Stromal cell of bone marrow (primary cell): ENCODE measurements around the gene CRYBA4.

ENCODE experiments used
- DNase-seq: peaks from one replicate; pipeline ENCODE4 v3.0.0-alpha.2; 2012; ENCODE audit warnings: low read depth

Gene CRYBA4

DNA sequence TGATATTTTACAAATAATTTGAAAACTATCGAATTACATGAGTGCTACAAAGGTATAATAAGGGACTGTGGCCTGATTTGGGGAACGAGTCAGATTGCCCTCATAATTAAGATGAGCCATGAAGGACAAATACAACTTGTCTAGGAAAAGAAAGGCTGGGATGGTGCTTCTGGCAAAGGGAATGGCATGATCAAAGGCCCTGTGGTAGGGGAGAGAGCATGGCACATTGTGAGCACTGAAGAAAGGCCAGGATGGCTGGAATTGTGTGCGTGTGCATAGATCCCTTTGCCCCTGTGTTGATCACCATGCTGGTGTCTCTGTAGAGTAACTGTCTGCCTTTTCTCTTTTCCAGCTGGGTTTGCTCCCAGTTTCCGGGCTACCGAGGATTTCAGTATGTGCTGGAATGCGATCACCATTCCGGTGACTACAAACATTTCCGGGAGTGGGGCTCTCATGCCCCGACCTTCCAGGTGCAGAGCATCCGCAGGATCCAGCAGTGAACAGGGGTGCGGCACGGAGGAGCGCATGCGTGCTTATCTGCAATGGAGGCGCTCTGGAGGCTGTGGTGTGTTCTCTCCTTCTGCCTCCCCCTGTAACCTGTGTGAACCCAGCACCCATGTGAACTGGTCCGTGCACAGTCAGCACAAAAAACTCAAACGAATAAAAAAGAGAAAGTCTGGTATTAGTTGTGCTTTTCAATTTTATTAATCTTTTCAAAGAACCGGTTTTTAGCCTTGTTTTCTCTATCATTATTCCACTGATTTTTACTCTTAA, 8.4 kb downstream of the CRYBA4 start:
- DNase-seq, result no peak

DNA sequence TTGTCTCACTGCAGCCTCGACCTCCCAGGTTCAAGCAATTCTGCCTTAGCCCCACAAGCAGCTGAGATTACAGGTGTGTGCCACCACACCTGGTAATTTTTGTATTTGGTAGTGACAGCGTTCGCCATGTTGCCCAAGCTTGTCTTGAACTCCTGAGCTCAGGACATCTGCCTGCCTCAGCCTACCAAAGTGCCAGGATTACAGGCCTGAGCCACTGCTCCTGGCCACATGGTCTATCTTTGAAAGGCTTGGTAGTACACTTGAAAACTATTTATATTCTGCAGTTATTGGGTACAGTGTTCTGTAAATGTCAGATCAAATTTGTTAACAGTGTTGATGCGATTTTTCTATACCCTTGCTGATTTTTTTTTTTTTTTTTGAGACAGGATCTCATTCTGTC, 9.5 kb downstream of the CRYBA4 start:
- no peak for DNase-seq

DNA sequence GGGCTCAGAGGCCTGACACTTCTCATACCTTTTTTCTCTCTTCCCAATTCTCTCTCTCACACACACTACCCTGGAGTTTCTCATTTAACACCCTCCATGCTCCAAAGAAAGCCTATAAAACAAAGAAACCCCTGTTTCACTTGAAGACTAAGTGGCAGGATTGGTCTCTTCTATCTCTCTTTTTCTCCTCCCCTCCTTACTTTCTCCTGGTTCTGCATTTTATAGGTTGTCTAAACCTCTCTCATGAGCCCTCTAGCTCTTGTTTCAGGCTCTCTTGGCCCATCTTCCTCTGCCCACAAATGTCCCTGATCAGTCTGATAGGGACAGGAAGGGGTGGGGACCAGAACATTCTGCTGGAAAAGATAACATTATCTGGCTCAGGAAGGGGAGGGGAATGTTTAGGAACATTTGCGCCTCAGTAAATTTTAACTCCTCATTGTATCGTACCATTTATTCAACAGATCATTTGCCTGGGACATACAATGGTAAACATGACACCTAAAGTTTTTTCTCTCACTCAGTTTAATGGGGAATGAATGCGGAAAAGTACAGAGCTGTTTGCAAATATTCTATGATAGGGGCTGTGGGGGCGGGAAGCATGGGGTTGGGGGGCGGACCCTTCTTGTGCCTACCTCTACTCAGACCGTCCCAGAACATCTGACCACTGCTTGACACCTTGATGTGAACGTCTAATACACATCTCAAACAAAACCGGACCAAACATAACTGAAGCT, 10.8 kb downstream of the CRYBA4 start:
- no peak for DNase-seq

DNA sequence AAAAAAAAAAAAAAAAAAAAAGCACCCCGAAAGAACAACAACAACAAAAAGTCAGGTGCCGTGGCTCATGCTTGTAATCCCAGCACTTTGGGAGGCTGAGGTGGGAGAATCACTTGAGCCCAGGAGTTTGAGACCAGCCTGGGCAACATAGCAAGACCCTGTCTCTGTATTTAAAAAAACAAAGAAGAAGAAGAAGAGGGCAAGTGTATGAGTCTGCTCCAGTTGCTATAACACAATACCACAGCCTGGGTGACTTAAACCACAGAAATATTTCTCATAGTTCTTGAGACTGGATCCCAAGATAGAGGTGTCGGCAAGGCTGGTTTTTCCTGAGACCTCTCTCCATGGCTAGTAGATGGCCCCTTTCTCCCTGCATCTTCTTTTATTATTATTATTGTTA, 12.4 kb downstream of the CRYBA4 start:
- no peak for DNase-seq

GRCh38 chr22:26635117-26635516, 13.4 kb downstream of the CRYBA4 start:
- no peak for DNase-seq

DNA sequence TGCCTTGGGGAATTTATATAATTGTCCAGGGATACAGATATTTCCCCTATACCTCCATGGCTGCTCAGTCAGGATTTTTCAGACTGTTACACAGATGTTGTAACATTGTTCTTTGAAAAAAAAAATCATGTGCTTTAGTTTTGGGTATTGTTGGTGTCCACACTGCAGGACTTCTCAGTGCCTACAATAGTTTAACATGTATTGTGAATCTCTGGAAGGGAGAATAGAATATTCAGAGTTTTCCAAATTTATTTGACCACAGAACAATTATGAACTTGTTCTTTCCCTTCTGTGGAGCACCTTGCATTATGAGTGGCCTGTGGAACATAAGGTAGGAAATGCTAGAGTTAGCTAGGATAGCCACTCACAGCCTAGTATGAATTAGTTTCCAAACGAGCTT, 14.5 kb downstream of the CRYBA4 start:
- no peak for DNase-seq

GRCh38 chr22:26642465-26643417, 21.0 kb downstream of the CRYBA4 start:
- DNase-seq, result no peak

- DNase-seq, result no peak
Observed at GRCh38 chr22:26643418-26644100, 21.8 kb downstream of the CRYBA4 start.

GRCh38 chr22:26646158-26646557, 24.4 kb downstream of the CRYBA4 start:
- DNase-seq, result no peak

- no peak for DNase-seq
Observed at GRCh38 chr22:26648011-26648497, 26.3 kb downstream of the CRYBA4 start.

DNA sequence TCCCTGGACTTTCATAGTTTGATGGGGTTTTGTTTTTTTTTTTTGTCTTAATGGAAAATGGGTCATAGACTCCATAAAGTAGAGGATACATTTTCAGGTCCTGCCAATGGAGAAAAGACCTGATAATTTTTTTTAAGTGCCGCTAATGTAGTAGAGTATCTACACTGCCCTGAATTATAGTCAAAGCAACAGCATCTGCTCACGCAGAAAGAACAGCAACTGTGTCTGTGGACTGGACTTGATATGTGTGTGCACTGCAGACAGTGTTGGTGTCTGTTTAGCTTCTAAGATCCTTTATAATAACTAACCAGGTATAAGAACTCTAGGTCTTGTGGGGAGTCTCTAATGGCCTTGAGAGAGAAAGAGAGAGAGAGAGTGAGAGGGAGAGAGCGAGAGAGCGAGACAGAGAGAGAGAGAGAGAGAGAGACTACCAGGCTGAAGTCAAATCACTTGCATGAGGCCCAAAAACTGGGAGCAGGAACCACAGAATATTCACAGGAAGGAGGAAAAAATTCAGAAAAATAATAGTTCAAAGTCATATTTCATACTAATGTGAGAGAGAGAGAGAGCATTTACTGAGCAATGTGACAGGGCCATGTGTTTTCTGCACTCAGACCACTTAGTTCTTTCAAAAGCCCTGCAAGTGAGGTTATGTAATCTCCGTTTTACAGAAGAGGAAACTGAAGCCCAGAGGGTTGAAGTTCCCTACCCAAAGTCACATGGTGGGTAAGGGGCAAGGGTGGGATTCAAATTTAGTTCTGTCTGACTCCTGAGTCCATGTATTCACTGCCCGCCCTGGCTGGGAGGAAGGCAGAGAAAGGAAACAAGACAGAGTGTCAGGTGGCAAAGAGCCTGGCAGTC, 27.0 kb downstream of the CRYBA4 start:
- DNase-seq, result no peak

DNA sequence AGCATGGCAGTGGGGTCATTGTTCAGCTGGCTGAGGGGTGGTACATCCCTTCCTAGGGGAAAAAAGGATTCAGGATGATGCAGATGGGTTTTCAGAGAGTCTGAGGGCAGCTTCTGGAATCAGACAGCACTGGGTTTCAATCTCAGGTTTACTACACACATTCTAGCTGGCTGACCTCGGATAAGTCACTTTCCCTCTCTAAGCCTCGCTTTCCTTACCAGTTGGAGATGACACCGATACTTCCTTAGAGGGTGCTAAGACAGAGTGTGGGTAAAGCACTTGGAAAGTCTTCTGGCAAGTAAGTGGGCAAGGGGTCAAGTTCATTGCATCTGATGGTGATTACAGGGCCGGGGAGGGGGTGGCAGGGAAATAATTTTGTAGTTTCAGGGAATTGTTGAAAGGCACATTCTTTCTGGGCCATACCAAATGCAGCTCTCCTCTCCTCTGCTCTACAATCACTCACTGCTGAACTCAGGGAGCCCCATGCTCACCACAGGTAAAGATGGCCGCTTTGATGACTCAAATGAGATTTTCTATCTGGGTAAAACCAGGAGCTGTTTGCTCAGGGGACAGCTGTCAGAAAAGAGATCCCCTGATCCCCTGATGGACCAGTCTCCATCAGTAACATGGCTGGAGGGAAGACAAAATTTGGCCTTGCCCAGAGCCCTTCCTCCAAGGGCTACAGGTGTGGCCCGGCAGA, 29.1 kb downstream of the CRYBA4 start:
- DNase-seq, result no peak

DNA sequence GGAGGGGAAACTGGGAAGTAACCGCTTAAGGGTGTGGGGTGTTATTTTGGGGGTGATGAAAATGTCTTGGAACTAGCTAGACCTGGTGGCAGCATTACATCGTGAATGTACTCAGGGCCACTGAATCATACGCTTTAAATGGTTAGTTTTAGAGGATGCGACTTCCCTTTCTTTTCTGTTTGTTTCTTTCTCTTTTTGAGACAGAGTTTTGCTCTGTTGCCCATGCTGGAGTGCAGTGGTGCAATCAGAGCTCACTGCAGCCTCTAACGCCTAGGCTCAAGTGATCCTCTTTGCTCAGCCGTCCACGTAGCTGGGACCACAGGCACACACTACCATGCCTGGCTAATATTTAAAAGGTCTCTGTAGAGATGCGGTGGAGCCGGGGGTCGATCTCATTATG, 30.1 kb downstream of the CRYBA4 start:
- no peak for DNase-seq

DNA sequence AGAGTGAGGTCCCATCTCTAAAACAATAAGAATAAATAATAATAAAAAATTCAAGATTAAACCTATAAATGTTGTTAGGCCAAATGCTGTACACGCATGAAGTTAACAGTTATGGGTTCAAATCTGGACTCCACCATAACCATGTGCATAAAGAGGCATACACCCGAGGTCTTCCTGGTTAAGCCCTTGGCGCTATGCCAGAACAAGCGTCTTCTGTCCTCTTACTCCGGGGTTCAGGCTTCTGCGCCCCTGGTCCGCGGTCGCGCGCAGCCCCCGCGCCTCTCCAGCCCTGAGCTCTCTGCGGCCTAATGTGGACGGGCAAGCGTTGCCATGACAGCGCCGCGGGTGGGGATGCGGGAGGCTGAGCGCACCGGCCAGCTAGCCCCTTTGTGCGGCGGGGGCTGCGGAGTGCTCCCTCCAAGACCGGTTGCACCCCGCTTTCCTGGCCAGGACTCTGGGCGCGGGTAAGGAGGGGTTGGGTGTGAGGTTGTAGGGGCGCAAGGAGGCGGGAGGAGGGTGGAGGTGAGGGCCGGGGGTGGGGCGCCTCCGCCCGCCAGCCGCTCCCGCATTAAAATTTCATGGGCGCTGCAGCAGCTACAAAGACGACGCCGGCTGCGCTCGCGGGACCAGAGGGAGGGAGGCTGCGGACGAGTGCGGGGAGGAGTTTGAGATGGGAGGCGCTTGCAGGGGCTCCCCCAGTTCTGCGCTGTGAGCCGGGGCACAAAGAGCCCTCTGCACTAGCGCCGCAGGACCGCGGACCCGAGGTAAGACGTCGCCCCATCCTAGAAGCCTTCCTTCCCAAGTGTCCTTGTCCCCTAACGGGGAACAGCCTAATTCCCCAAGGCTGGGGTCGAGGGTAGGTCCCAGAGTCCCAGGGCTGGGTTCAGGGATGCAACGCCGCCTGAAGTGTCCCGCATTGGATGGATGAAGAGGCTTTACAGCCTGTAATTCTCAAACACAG, 35.4 kb downstream of the CRYBA4 start, which contains the start of gene MIAT:
Gene MIAT (plus strand): TSS at position 698 of the 961 bp plus-strand sequence.
- no peak for DNase-seq

GRCh38 chr22:26658161-26658560, 36.4 kb downstream of the CRYBA4 start:
- DNase-seq, result no peak

DNA sequence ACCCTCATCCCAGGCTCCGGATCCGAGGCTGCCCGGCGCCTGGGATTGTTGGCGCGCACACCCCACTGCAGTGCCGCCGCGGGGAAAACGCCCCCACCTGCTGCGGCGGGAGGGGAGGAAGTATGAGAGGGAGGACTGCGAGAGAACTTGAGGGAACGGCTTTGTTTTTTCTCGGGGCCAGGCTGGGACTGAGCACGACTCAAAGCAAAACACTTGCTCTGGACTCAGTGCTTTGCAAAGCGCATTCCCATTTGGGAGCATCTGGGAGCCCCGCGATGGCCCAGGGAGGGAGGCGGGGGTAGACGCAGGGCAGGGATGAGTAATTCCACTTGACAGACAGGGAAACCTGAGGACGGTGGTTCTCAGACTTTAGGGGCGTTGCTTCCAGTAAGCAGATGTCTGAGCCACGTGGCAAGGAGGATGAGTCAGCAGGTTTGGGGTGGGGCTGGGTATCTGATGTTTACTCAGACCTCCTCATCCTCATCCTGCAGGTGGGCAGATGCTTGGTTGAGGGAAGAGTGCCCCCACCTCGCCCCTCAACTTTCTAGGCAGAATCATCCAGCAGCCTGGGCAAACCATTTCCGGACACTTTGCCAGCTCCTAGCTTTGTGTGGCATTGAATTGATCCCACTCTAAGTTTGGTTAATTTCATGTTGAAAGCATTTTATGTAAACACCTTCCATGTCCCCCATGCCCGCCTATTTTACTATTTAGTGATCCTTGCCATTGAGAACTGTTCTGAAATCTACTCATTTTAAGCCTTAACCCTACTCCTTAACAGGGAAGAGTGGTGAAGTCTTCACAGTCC, 37.1 kb downstream of the CRYBA4 start:
- DNase-seq, result peak; percentile 83

GRCh38 chr22:26660356-26660755, 38.6 kb downstream of the CRYBA4 start:
- no peak for DNase-seq
